GM12892 (cell line): ENCODE measurements around the gene E2F4.
A peak's percentile ranks its signal among the peaks of the same experiment; 100 is the strongest.

Experiments
- DNase-seq: peaks from one replicate; pipeline ENCODE4 v3.0.0; 2011; ENCODE audit not compliant: insufficient read length
- FAIRE-seq: peaks from 2 replicates; lab custom pipeline; 2011; peaks lifted over from hg19 to GRCh38; lab: Jason Lieb, UNC
- POLR2A ChIP-seq: IDR thresholded peaks from 2 replicates; pipeline ENCODE4 v1.6.1; 2011; ENCODE audit warnings: low read depth, low read length, control low read depth
- POLR2AphosphoS5 ChIP-seq: IDR thresholded peaks from 2 replicates; pipeline ENCODE4 v1.6.1; 2011; ENCODE audit warnings: low read depth, low read length, control low read depth
- TAF1 ChIP-seq: IDR thresholded peaks from 2 replicates; pipeline ENCODE4 v1.6.1; 2011; ENCODE audit warnings: low read depth, mild to moderate bottlenecking, control low read depth, low read length, borderline replicate concordance

The E2F4 gene

DNA sequence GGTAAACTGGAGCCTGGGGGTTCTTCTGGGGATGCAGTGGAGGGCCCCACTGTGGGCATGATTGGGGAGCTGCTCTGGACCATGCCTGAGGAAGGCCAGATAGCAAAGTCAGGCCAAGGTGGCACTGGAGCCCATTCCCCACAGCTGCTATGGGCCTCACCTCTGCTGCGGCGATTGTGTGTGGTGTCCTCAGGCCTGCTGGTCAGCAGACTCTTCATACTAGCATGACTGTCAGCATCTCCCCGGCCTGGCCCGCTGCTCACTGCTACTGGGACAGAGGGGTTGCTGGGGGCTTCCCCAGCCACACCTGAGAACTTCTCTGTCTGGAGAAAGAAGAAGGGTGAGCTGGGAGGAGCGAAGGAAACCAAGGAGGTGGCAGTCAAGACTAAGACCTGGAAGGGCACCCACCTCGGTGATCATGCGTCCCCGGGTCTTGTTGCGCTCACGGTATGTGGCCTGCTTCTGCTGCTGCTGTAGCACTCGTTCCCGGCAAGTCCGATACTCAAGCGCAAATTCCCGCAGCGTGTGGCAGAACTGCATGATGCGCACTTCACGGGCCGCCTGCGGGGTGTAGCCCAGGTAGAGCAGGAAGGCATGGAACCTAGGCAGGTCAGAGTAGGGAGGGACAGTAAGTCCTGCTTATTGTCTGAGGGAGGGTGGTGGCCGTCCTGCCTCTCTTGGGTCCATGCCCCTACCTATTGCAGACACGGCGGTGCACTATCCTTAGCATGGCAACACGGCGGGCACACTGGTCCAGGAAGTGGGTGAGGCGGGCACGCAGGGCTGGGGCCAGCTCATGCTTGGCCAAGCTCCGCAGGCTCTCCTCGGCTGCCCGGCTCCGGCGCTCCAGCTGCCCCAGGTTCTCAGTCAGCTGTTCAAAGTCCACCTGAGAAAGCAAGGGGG is 38.2 kb downstream of the E2F4 start:
- FAIRE-seq: no peak
- no peak for DNase-seq
- peak; percentile 65; the same call in 1 of the 2 replicates for TF ChIP-seq POLR2AphosphoS5
- peak; percentile 35; the same call in 1 of the 2 replicates for TF ChIP-seq POLR2A
- TF ChIP-seq TAF1: no peak

DNA sequence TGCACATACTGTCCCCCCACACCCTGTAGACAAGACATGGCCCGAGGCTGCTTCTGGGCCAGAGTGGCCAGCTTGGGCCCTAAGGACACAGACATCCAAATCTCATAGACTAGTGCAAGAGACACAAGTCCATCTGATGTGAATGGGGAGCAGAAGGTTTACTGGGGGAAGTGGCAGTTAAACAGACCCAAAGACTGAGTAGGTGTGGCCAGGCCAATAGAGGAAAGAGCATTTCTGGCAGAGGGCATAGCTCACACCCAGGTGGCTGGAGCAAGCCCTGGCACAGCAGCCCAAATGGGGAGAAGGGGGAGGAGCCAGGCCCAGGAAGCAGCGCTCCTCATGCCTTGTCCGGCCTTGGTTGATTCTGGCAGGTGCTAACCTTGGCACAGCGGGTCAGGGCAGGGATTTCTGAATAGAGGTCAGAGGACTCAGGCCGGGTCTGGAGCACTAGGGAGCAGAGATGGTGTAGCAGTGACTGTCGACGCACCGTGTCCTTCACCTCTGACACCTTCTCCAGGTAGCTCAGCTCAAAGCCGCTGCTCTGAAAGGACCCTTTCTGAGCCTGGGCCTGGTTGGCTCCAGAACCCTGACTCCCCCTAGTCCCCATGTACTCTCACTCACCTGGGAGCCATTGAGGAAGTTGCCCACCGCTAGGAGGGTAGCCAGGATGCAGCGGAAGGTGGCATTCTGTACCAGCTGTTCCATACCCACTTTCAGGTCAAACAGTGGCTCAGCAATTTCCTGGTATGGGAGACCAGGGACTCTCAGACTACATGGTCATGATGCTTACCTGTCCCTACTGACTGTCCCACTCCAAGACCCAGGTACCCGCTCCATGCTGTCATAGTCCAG is 39.1 kb downstream of the E2F4 start:
- FAIRE-seq: no peak
- DNase-seq: no peak
- TF ChIP-seq POLR2AphosphoS5 (no peak), POLR2A (peak; percentile 46; the same call in 1 of the 2 replicates)

DNA sequence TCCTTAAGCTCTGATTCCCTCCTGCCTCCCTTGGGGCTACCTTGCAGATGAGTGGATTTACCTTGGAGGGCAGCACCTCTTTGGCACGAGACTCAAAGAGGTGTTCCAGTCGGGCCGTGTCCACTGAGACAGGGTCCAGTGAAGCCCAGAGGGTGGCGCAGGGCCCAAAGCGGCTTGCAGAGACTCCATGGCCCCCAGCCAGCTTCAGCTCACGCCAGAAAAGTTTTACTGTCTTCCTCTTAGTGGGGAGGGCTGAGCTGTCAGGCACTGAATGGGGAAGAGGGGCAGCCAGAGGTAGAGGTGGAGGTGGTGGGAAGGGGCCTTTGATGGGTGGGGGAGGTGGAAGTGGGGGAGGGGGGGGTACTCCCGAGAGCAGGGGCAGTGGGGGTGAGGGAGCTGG is 41.6 kb downstream of the E2F4 start:
- DNase-seq: no peak
- no peak for TF ChIP-seq POLR2A
- no peak for TF ChIP-seq TAF1
- no peak for TF ChIP-seq POLR2AphosphoS5
- FAIRE-seq: no peak

DNA sequence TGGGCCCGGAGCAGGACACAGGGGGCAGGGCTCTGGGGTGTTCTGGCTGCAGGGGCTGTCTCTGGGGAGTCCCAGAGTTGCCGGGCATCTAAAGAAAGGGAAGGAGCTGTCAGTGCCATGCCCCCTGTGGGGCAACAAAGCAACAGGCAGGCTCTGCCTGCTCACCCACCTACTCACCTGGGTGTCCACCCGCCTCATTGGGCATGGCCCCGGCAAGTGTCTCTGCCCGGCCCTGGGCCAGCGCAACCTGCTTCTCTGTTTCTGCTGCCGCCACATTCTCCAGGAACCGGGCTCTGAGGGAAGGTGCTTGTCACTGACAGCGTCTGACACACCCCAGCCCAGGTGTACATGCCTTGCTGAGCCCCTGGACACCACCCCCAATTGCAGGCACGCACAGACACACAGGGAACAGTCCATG is 42.2 kb downstream of the E2F4 start:
- TF ChIP-seq POLR2AphosphoS5 (0 out of 2 replicates have a peak, but pooled peaks have one; percentile 29), POLR2A (peak; percentile 36; the same call in 1 of the 2 replicates), TAF1 (no peak)
- DNase-seq: no peak
- FAIRE-seq: no peak

DNA sequence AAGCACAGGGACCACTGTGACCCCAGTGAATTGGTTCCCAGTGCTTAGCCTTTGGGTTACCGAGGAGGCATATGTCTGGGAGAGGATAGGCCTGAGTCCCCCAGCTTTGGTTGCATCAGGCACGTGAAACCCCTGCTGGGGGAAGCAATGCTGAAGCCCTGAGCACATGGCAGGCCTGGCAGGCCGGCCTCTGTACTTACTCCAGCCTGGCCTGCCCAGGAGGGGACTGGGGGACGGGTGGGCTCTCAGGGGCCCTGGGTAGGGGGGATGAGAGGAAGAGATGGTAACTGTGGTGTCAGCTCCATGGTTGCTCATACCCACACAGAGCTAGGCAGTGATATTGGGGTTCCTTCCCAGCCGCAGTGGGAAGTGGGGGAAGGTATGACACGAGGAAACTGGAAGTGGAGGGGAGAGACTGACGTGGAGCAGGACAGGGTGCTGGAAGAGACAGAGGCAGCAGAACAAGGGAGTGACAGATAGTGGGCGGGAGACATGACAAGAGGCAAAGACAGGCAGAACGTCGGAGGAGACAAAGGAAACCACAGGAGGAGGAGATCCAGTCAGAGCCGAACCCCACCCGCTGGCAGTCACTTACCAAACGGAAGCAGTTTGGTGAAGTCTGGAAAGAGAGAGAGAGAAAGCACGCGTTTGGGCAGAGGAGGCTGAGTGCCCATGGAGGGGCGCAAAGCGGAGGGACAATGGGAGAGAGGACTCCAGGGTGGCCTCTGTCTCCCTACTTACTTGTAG is 44.0 kb downstream of the E2F4 start:
- TF ChIP-seq TAF1 (no peak), POLR2A (0 out of 2 replicates have a peak, but pooled peaks have one; percentile 20), POLR2AphosphoS5 (no peak; the same call in 1 of the 2 replicates)
- no peak for DNase-seq
- FAIRE-seq: no peak

DNA sequence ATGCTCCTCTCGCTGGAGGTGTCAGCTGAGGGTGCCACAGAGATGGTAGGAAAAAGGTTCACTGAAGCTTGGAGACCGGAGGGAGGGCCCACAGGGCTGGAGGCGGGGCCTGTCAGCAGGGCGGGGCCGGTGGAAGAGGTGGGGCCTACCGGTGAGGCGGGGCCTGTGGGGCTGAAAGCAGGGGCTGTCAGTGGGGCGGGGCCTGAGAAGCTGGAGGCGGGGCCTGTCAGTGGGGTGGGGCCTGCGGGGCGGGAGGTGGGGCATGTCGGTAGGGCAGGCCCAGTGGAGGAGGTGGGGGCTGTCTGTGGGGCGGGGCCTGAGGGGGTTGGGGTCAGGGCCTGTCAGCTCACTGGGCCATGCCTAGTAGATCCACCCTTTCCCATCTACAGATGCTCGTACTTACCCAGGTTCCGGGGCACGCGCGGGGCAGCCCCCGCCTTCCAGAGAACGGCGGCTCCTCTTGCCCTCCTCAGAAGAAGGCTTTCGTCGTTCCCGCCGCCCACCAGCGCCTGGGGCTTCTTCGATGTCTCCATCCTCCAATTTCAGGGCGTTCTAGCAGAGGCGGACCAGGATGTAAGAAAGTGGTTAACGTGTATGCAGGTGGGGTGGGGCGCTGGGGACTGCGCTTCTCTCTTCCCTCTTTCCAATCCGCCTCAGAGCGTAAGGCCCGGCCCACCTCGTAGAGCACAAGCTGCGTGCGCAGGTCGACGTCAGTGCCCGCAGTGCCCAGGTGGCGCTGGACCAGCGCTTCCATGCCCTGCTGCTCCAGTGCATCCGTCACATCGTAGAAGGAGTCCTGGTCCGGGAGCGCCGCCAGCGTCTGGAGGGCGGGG is 44.8 kb downstream of the E2F4 start:
- FAIRE-seq: peak; percentile 70
- peak; percentile 84 for DNase-seq
- TF ChIP-seq POLR2A: no peak
- no peak for TF ChIP-seq POLR2AphosphoS5
- no peak for TF ChIP-seq TAF1

DNA sequence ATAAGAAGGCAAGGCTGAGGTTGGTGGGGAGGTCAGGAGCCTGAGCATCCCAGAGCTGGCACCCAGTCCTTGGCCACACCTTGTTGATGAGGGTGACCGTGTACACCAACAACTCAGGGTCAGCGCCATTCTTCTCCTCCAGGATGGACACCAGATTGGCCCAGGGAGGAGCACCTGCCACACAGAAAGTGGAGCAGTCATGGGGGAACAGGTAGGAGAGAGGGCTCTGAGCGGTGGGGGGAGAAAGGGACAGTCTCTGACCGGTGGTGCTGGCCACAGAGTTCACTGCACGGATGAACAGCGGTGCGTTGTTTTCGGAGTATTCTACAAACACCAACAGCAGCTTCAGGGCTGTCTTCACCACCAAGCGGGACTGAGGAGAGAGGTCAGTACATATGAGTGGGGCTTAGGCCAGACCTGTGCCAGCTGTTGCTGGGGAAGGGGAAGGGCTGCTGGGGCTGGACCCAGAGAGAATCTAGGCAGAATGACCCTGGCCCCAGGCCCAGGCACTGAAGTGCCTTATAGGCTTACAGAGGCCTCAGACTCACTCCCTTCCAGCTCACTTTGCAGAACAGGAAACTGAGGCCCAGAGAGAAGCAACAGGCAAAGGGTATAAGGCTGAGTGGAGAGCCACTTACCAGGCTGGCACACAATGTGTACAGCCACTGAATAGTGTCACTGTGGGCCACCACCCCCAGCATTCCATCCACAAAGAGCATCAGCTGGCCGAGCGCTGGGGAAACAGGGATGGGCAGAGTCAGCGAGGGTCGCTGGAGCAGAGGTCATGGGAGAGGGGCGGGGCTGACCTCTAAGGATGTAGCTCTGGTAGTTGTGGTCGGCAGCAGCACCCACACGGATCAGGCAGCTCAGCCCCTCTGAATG is 45.7 kb downstream of the E2F4 start:
- DNase-seq (no peak), FAIRE-seq (no peak)
- TF ChIP-seq POLR2AphosphoS5: no peak
- no peak for TF ChIP-seq POLR2A
- no peak for TF ChIP-seq TAF1

DNA sequence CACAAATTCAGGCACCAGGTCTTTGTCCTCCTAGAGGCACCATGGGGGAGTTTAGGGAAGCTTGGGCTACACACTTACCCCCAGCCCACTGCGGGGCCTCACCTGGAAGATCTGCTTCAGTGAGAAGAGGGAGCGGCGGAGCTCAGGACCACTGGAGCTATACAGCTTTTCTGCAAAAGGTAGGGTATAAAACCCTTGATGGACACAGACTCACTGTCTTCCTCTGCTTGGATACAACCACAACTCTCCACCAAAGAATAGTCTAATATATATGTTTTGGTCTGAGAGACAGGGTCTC is 46.3 kb downstream of the E2F4 start:
- TF ChIP-seq POLR2AphosphoS5 (no peak), POLR2A (no peak), TAF1 (no peak)
- no peak for FAIRE-seq
- DNase-seq: no peak

DNA sequence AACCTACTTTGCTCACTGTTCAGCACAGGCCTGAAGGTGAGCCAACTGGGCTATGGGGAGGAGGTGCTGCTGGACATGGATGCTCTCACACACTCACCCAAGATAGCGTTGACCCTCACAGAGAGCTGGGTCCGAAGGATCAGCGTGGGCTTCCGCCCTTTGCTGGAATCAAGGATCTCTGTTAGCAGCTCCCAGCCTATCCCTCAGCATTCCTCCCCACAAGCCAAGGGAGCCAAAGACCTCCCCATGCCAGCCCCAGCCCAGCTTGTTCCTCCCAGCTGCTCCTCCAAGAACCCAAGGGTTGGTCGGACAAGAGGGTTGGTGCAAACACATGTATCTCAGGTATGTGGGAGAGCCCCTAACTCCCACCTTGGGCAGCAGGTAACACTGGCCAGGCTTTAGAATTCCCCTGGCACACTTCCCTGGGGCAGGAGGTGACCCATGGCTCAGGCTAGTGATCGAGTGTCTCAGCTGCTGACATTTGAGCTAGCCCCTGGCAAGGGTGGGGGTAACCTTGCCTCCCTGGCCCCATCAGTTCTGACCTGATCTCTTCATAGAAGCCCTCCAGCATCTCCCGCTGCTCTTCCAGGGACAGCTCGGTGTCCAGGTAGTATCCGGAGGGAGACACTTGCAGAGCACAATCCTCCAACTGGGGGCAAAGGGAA is 47.0 kb downstream of the E2F4 start:
- FAIRE-seq (no peak), DNase-seq (no peak)
- TF ChIP-seq POLR2AphosphoS5 (no peak), POLR2A (no peak), TAF1 (no peak)

DNA sequence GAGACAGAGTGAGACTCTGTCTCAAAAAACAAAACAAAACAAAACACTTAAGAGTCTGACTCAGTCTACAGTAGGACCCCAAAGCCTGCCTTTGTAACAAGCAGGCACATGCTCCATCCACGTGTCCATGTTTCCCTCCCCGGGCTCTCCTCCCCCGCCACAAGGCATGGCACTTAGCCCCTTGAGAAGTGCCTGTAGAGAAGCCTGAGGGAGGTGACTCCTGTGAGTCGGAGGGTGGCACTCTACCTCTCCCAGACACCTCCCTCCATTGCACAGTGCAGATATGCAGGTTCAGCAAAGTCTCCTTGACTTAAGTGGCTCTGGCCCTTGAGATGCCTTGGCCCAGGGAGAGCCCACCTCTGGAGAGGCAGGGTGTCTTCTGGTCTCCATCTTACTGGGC is 48.6 kb downstream of the E2F4 start:
- DNase-seq: no peak
- FAIRE-seq: no peak
- no peak for TF ChIP-seq POLR2A
- no peak for TF ChIP-seq TAF1
- TF ChIP-seq POLR2AphosphoS5: no peak
